Cardiac muscle cell (in vitro differentiated cells and primary cell): ENCODE measurements around the gene RGS16. TPM values are rescaled to one million over a fixed set of nuclear protein-coding genes. Genes with fewer than 3 reads are reported as not detected.

Experiments
- DNase-seq, 2 donors: peaks; one replicate each; pipeline versions ENCODE4 v3.0.0 to v3.0.0-alpha.2; 2010 to 2017; ENCODE audit warnings: low read depth in 1 of 2, low spot score in 1 of 2
- H3K27ac ChIP-seq: fragments of 200-600 bp; sonication (generic); 2 replicates; pipeline ENCODE4 v1.5.1; 2016
- H3K27me3 ChIP-seq: fragments of 200-600 bp; sonication (generic); 2 replicates; pipeline ENCODE4 v1.6.0; 2016; ENCODE audit warnings: control low read depth
- H3K36me3 ChIP-seq: fragments of 200-600 bp; sonication (generic); 2 replicates; pipeline ENCODE4 v1.5.1; 2016; ENCODE audit warnings: control low read depth
- H3K4me1 ChIP-seq: fragments of 200-600 bp; sonication (generic); 2 replicates; pipeline ENCODE4 v1.8.1; 2017; ENCODE audit warnings: low read depth, mild to moderate bottlenecking, mixed run types
- H3K4me3 ChIP-seq: fragments of 200-600 bp; sonication (generic); 2 replicates; pipeline ENCODE4 v1.5.1; 2016; ENCODE audit warnings: mild to moderate bottlenecking
- H3K9me3 ChIP-seq: fragments of 200-600 bp; sonication (generic); 2 replicates; pipeline ENCODE4 v1.5.1; 2017; ENCODE audit warnings: low read depth, mild to moderate bottlenecking, control low read depth
- CTCF ChIP-seq: IDR thresholded peaks from 2 replicates; pipeline ENCODE4 v1.5.1; 2012; ENCODE audit warnings: low read depth, mild to moderate bottlenecking, low read length
- polyA plus RNA-seq: library from polyadenylated mRNA; unstranded; fragments of >200 nt; fragmentation: Nextera tagmentation; extraction: Ambion mirVana; gene quantifications from 2 replicates; pipeline ENCODE4 v1.2.1, GENCODE V29; 2016
- total RNA-seq: library from RNA; depleted of rRNA; stranded (reverse); fragments of >200 nt; gene quantifications from 2 replicates; pipeline ENCODE4 v1.2.3, GENCODE V29; 2016

The RGS16 gene
- total and polyA plus RNA-seq, 2 experiments from 2014 or later = 0.93 to 1.3 TPM

- Histone ChIP-seq H3K4me1 (no peaks in the 10 kb centered on the region), H3K9me3 (no peaks in the 10 kb centered on the region), H3K27me3 (no peaks in the 10 kb centered on the region), H3K4me3 (no peak overlapping the region), H3K36me3 (no peaks in the 10 kb centered on the region), H3K27ac (no peak overlapping the region)
- peak in 1 of 2 donors; percentile 4 for DNase-seq
- no peak for TF ChIP-seq CTCF
These were observed 38.7 kb downstream of the RGS16 start for GRCh38 chr1:182565537-182565936.

GRCh38 chr1:182564406-182565004, 39.7 kb downstream of the RGS16 start:
- H3K36me3 ChIP-seq = no peaks in the 10 kb centered on the region
- DNase-seq = no peak
- H3K4me1 ChIP-seq = no peaks in the 10 kb centered on the region
- no peaks in the 10 kb centered on the region for H3K9me3 ChIP-seq
- no peak overlapping the region for H3K27ac ChIP-seq
- no peak overlapping the region for H3K4me3 ChIP-seq
- H3K27me3 ChIP-seq = no peaks in the 10 kb centered on the region
- no peak for TF ChIP-seq CTCF

GRCh38 chr1:182563095-182563494, 41.1 kb downstream of the RGS16 start:
- DNase-seq = peak in 1 of 2 donors; percentile 5
- no peak for TF ChIP-seq CTCF
- Histone ChIP-seq H3K27ac (no peak overlapping the region), H3K4me3 (no peak overlapping the region), H3K4me1 (no peaks in the 10 kb centered on the region), H3K27me3 (no peaks in the 10 kb centered on the region), H3K36me3 (no peaks in the 10 kb centered on the region), H3K9me3 (no peaks in the 10 kb centered on the region)

- Histone ChIP-seq H3K27me3 (no peaks in the 10 kb centered on the region), H3K4me1 (no peaks in the 10 kb centered on the region), H3K27ac (no peak overlapping the region), H3K9me3 (no peaks in the 10 kb centered on the region), H3K36me3 (no peaks in the 10 kb centered on the region), H3K4me3 (no peak overlapping the region)
- TF ChIP-seq CTCF = no peak
- DNase-seq = no peak
These were observed 42.7 kb downstream of the RGS16 start for GRCh38 chr1:182561456-182561855.

- no peak overlapping the region for H3K27ac ChIP-seq
- H3K9me3 ChIP-seq = no peaks in the 10 kb centered on the region
- TF ChIP-seq CTCF = no peak
- H3K36me3 ChIP-seq = no peaks in the 10 kb centered on the region
- H3K4me1 ChIP-seq = no peaks in the 10 kb centered on the region
- no peak overlapping the region for H3K4me3 ChIP-seq
- no peaks in the 10 kb centered on the region for H3K27me3 ChIP-seq
- DNase-seq = no peak
These were observed 43.7 kb downstream of the RGS16 start for GRCh38 chr1:182560392-182560984.
